Glomerular visceral epithelial cell (primary cell): ENCODE measurements around the gene PCTP.

Experiments used
- DNase-seq: peaks from one replicate; pipeline ENCODE4 v3.0.0-alpha.2; 2016; ENCODE audit errors: extremely low spot score

Gene PCTP

GRCh38 chr17:55757659-55758058 is 6.8 kb downstream of the PCTP start:
- no peak for DNase-seq

GRCh38 chr17:55758171-55758570 is 7.3 kb downstream of the PCTP start:
- DNase-seq = no peak

GRCh38 chr17:55760643-55761355 is 9.9 kb downstream of the PCTP start:
- no peak for DNase-seq

- DNase-seq = no peak
Observed at GRCh38 chr17:55762086-55762858, 11.4 kb downstream of the PCTP start.

- DNase-seq = no peak
Observed at GRCh38 chr17:55763856-55764255, 13.0 kb downstream of the PCTP start.

GRCh38 chr17:55764610-55765009 is 13.8 kb downstream of the PCTP start:
- DNase-seq = no peak

GRCh38 chr17:55765472-55765871 is 14.6 kb downstream of the PCTP start:
- DNase-seq = no peak

- no peak for DNase-seq
Observed at GRCh38 chr17:55768936-55769624, 18.2 kb downstream of the PCTP start.

- peak; percentile 12 for DNase-seq
Observed at GRCh38 chr17:55769625-55770000, 18.8 kb downstream of the PCTP start.

- DNase-seq = peak; percentile 41
Observed at GRCh38 chr17:55770196-55770870, 19.5 kb downstream of the PCTP start.

GRCh38 chr17:55772086-55772485 is 21.2 kb downstream of the PCTP start:
- DNase-seq = no peak

GRCh38 chr17:55773671-55774070 is 22.8 kb downstream of the PCTP start:
- DNase-seq = no peak

GRCh38 chr17:55774846-55775271 is 24.0 kb downstream of the PCTP start:
- no peak for DNase-seq

GRCh38 chr17:55776271-55776670 is 25.4 kb downstream of the PCTP start:
- no peak for DNase-seq

- DNase-seq = no peak
Observed at GRCh38 chr17:55777471-55777971, 26.7 kb downstream of the PCTP start.

- DNase-seq = no peak
Observed at GRCh38 chr17:55778389-55779118, 27.7 kb downstream of the PCTP start.

- DNase-seq = no peak
Observed at GRCh38 chr17:55783684-55784245, 32.9 kb downstream of the PCTP start.

- no peak for DNase-seq
Observed at GRCh38 chr17:55784666-55785065, 33.8 kb downstream of the PCTP start.

- no peak for DNase-seq
Observed at GRCh38 chr17:55785181-55785580, 34.3 kb downstream of the PCTP start.

GRCh38 chr17:55793272-55793671 is 42.4 kb downstream of the PCTP start:
- DNase-seq = no peak
